ENCODE measurements around the gene GTF3C1. TPM values are rescaled to one million over a fixed set of nuclear protein-coding genes. Genes with fewer than 3 reads are reported as not detected.
A peak's percentile ranks its signal among the peaks of the same experiment; 100 is the strongest.

The GTF3C1 gene
- total and polyA plus RNA-seq, 2 of the 13 experiments (the other 11 are each of a cell fraction or from before 2014, with no cell fraction given) = 29.2 to 72.7 TPM

DNA sequence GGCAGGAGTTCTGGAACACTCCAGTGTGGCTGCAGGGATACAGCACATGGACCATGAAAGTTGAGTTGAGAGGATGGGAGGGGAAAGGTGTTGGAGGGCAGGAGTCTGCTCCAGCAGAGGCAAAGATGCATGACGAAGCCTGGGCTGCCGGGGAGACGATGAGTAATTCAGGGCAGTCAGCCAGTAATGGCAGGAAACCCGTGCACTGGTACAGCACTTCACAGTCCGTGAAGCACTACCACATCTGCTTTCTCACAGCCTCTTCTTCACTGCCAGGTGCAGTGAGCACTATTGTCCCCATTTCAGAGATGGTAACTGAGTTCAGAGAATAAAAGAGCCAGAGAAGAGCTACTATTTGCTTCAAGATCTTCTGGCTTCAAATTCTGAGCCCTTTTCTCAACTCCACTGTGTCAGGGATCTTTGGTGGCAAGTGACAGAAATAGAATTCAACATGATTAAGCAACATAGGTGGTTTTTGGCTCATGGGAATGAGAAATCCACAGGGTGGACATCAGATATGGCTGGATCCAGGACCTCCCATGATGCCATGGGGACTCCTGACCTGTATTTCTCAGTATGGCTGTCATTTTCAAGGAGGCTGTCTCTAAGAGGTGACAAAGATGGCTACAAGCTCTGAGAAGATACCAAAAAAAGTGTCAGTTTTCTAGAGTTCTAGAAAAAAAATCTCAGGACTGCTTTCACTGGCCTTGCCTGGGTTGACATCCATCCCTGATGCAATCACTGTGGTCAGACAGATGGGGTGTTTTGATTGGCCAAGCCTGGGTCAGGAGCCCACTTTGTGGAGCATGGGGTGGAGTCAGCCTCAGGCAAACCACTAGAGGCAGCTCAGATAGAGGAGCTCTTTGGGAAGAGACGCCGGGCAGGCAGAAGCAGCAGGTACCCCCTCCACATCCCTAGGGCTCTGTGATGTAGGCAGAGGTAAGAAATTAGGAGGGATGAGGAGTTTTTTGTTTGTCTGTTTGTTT is 123.0 kb downstream of the GTF3C1 start:
- Histone ChIP-seq H3K79me2 (ENCODE audit: insufficient read depth, low read length) (no peaks in the 10 kb centered on the region), H3K9ac (ENCODE audit: insufficient read depth, low read depth, low read length) (no peak overlapping the region), H3K27ac (ENCODE audit: extremely low read length, insufficient read depth, low read length) (no peak overlapping the region), H3K27me3 (ENCODE audit: control insufficient read depth in 1 of 2, insufficient read depth in 2 of 2, low read length in 2 of 2) (peaks cover 0 to 13% of the 10 kb centered on the region in 2 experiments; a peak in 3 of 5 replicates), H3K4me1 (ENCODE audit: insufficient read depth, low read length) (0 out of 2 replicates have a peak, but pooled peaks cover 10% of the 10 kb centered on the region), H3K4me2 (ENCODE audit: low read depth, low read length) (peak overlapping the region; percentile 30), H3K36me3 (replicated peaks in 1 of 2; ENCODE audit: control insufficient read depth in 1 of 2, insufficient read depth in 2 of 2, low read length in 2 of 2) (no peaks in the 10 kb centered on the region), H4K20me1 (ENCODE audit: insufficient read depth, low read length) (no peaks in the 10 kb centered on the region), H3K9me3 (ENCODE audit: low read length) (peaks cover 14% of the 10 kb centered on the region), H3K4me3 (replicated peaks in 1 of 3; ENCODE audit: insufficient read depth in 1 of 3, low read depth in 2 of 3, low read length in 3 of 3) (peak overlapping the region in 1 of 3 experiments; percentile 17; a peak in 1 of 6 replicates), H2AFZ (ENCODE audit: low read length) (no peak overlapping the region)
- WGBS (ENCODE audit: low lambda C conversion rate) = 4% methylated on average over 7 of the region's 7 CpGs
- CTCF ChIA-PET (ENCODE audit: low intra/inter-chr PET ratio, low total read pairs) = no interaction called here
- peak; percentile 94 for ATAC-seq
- POLR2A ChIA-PET = no interaction called here
- intact Hi-C loops (cut with micrococcal nuclease; ENCODE audit: unreplicated experiment) (no loop called here), in situ Hi-C loops (cut with HindIII; ENCODE audit: extremely low pct_ligation_motif_present, low pct_unique_long_range_greater_than_20kb) (no loop called here)
- peak; percentile 60 for DNase-seq (ENCODE audit: low spot score)
- no TSS peak for BruUV-seq (replicated peaks)
- peak; percentile 34 for FAIRE-seq
- no peak for TF ChIP-seq ZXDC (CRISPR knock-in tag; IDR thresholded peaks at IDR 0.05)
- TF ChIP-seq EHMT2 (IDR thresholded peaks at IDR 0.05; ENCODE audit: borderline replicate concordance, low read depth, low read length) = no peak
- TF ChIP-seq, protein P1, sequence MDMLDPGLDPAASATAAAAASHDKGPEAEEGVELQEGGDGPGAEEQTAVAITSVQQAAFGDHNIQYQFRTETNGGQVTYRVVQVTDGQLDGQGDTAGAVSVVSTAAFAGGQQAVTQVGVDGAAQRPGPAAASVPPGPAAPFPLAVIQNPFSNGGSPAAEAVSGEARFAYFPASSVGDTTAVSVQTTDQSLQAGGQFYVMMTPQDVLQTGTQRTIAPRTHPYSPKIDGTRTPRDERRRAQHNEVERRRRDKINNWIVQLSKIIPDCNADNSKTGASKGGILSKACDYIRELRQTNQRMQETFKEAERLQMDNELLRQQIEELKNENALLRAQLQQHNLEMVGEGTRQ (IDR thresholded peaks at IDR 0.05; ENCODE audit: low read depth, low read length) = peak; percentile 22; the same call in 1 of the 2 replicates
- TF ChIP-seq, protein P1 (CRISPR knock-in tag; IDR thresholded peaks at IDR 0.05; ENCODE audit: borderline replicate concordance) = peak; percentile 50; the same call in 1 of the 2 replicates
- TF ChIP-seq FOXP4 (CRISPR knock-in tag; IDR thresholded peaks at IDR 0.05) = no peak
- peak; percentile 34; the same call in 1 of the 2 replicates for TF ChIP-seq FOSL2 (CRISPR knock-in tag; IDR thresholded peaks at IDR 0.05)
- TF ChIP-seq ZMYM3 (CRISPR knock-in tag; IDR thresholded peaks at IDR 0.05) = 0 out of 2 replicates have a peak, but pooled peaks have one; percentile 44
- TF ChIP-seq MATR3 (CRISPR knock-in tag; IDR thresholded peaks at IDR 0.05) = no peak
- TF ChIP-seq ZUFSP (CRISPR knock-in tag; IDR thresholded peaks at IDR 0.05; ENCODE audit: borderline replicate concordance) = no peak
- peak; percentile 83; the same call in 1 of the 2 replicates for TF ChIP-seq CEBPB (IDR thresholded peaks at IDR 0.05; ENCODE audit: borderline replicate concordance, low read depth, low read length)
- TF ChIP-seq, protein P2, sequence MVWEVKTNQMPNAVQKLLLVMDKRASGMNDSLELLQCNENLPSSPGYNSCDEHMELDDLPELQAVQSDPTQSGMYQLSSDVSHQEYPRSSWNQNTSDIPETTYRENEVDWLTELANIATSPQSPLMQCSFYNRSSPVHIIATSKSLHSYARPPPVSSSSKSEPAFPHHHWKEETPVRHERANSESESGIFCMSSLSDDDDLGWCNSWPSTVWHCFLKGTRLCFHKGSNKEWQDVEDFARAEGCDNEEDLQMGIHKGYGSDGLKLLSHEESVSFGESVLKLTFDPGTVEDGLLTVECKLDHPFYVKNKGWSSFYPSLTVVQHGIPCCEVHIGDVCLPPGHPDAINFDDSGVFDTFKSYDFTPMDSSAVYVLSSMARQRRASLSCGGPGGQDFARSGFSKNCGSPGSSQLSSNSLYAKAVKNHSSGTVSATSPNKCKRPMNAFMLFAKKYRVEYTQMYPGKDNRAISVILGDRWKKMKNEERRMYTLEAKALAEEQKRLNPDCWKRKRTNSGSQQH (CRISPR knock-in tag; IDR thresholded peaks at IDR 0.05; ENCODE audit: low read depth) = no peak
- TF ChIP-seq BCL6 (CRISPR knock-in tag; IDR thresholded peaks at IDR 0.05) = no peak

Data from HepG2 (cell line).